ENCODE measurements around the gene ZNF391.
"Not testable (repeated sequence)": the region's sequence is repeated elsewhere in the genome, so short reads cannot be mapped to it uniquely, and the experiment has no call there.

The ZNF391 gene

DNA sequence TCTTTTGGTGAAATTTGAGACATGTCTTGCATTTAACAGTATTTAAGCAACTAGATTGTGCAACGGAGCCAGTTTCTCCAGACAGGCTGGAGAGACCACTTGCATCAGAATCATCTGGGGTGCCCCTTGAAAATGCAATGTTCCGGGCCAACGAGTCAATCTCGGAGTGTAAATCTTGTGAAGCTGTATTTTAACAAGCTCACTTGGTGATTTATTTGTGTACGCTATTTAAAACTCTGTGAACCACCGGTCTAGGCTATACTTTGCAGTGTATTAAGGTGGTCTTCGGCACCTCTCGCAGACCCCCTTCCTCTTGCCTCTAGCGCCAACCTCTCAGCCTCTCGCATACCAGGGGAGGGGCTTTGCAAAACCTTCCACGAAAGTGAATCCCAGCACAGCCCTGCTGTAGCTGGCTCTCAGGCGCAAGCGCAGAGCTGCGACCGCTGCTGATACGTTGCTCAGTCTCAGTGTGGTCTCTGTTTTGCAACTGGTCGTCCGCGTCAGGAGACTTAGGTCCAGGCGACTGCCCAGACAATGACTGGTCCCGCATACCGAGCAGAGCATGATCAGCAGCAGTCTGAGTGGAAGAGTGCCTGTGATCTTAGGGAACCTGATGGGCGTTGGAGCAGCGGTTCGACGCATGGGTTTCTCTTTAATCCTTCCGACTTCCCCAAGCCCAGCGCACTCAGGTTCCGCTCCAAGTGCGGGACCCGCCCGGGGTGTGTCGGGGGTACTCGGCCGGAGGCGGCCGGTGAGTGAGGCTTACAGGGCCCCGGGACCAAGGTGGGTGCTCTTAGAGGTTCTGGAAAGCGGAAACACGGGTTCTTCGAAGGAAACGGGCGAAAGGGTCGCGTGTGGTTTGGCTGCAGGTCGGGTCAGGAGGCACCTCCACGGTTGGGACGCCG lies at the start of gene ZNF391:
TSS of gene ZNF391 (plus strand) at position 467 of the 905 bp plus-strand sequence. CDS start 11,612 bp downstream, outside the sequence.
- peak; percentile 57 for DNase-seq

DNA sequence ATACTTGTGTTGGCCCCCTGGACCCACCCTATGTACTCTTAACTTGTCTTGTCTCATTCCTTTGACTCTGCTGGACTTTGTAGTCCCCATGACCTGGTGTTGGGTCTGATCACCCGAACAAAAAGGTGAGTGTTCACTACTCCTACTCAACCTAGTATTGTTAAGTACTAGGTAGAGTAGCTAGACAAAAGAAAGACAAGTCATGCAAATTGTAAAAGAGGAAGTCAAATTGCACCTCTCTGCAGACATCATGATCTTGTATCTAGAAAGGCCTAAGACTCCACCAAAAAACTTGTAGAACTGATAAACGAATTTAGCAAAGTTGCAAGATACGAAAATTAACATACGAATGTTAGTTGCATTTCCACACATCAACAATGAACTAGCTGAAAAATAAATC lies 35.7 kb upstream of the ZNF391 start:
- DNase-seq: no peak

DNA sequence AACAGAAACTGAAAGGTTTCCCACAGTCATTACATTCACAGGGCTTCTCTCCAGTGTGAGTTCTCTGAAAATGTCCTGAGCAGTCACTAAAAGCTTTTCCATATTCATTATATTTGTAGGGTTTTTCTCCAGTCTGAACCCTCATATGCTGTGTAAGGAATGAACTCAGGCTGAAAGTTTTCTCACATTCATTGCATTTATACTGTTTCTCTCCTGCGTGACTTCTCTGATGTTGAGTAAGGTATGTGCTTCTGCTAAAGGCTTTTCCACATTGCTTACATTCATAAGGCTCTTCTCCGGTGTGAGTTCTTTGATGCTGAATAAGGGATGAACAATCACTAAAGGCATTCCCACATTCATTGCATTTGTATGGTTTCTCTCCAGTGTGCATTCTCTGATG lies 29.8 kb upstream of the ZNF391 start:
- DNase-seq: no peak

DNA sequence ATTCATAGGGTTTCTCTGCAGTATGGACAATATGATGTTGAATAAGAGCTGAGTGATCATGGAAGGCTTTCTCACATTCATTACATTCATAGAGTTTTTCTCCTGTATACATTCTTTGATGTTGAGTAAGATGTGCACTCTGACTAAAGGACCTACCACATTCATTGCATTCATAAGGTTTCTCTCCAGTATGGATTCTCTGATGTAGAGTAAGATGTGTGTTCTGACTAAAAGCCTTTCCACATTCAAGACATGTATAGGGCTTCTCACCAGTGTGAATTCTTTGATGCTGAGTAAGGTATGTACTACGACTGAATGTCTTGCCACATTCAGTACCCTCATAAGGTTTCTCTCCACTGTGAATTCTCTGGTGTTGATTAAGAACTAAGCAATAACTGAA lies 29.3 kb upstream of the ZNF391 start:
- no peak for DNase-seq

DNA sequence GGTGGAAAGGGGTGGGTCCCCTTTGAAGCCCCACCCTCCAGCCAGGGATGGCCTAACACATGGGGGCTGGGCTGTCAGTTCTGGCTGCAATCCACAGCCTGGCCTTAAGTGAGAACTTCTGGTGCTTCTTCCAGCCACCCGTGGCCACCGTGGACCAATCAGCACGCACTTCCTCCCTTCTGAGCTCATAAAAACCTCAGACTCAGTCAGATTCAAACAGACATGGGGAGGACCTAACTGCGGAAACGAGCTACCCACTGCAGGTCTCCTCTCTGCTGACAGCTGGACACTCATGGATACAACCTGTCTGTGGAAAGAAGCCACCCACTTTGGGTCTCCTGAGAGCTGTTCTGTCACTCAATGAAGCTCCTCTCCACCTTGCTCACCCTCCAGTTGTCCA lies 20.4 kb upstream of the ZNF391 start:
- DNase-seq: no peak

DNA sequence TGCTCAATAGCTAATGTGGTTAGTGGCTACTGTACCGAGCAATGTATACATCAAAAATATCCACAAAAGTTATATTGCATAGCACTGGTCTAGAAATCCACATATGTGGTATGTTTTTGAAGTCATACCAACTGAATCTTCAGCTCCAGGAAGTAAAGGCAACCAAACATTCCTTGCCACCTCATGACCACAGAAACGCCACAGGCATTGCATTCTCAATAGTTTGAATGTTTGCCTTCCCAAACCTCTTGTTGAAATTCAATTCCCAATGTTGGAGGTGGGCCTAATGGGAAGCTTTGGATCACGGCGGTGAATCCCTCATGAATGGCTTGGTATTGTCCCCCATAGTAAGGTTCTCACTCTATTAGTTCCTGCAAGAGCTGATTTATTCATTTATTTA lies 18.2 kb upstream of the ZNF391 start:
- no peak for DNase-seq

DNA sequence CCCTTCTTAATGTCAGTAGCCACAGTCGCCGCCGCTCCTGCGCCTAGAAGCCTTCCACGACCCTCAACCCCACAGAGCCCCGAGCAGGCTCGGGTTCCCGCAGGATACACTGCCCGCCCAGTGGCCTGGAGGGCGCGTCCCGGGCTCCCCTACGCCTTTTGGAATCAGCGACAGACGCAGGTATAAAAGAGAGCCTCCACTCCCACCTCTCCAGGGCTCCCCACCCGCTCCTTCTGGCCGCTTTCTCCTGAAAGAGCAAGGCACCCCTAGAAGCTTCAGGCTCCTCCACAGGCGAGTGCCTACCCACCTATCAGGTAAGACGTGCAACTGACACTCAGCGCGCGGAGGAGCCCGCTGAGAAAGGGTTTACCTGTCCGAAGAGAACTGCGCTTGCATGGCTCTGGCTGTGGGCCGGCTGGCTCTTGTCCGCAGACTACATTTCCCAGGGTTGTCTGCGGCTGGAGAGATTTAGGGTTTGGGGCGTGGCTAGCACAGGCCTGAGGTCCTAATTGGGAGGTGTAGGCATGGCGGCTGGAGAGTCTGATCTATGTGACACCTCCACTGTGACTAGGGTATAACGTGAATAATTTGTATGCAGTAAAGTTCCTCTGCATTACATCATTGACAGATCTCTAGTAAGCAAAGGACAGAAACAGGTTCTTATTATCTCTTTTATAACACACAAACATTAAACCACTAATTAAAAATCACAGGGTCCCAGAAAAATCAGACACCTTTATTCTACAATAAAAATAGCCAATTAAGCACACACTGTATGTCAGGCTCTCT lies 13.5 kb upstream of the ZNF391 start:
- DNase-seq: peak; percentile 57

DNA sequence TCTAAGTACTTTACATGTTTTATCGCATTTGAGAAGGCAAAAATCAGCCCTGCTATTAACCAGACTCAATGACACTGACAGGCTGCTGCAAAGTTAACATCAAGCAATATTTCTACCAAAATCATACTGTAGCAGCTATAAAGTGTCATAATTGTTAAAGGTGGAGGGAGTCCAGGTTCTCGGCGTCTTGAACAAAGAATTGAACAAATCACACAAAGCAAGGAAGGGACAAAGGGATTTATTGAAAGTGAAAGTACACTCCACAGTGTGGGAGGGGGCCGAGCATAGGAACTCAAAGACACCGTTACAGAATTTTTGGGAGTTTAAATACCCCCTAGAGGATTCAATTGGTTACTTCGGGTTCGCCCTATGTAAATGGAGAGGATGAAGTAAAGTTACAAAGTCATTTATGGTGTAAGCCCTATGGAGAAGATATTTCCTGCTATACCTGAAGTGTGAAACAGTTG lies 12.9 kb upstream of the ZNF391 start:
- DNase-seq: no peak

DNA sequence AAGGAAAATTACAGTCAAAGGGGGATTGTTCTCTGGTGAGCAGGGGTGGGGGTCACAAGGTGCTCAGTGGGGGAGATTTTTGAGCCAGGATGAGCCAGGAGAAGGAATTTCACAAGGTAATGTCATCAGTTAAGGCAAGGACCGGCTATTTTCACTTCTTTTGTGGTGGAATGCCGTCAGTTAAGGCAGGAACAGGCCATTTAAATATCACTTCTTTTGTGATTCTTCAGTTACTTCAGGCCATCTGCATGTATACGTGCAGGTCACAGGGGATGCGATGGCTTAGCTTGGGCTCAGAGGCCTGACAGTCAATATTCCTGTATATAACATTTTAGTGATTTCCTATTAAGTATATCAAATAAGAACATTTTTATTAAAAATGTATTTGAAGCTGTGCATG lies 10.2 kb upstream of the ZNF391 start:
- DNase-seq: not testable (repeated sequence)

DNA sequence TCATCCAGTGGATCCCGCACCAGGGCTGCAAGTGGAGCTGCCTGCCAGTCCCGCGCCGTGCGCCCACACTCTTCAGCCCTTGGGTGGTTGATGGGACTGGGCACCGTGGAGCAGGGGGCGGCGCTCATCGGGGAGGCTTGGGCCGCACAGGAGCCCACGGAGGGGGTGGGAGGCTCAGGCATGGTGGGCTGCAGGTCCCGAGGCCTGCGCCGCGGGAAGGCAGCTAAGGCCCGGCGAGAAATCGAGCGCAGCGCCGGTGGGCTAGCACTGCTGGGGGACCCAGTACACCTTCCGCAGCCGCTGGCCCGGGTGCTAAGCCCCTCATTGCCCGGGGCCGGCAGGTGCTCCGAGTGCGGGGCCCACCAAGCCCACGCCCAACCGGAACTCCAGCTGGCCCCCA lies 7.6 kb upstream of the ZNF391 start:
- not testable (repeated sequence) for DNase-seq

DNA sequence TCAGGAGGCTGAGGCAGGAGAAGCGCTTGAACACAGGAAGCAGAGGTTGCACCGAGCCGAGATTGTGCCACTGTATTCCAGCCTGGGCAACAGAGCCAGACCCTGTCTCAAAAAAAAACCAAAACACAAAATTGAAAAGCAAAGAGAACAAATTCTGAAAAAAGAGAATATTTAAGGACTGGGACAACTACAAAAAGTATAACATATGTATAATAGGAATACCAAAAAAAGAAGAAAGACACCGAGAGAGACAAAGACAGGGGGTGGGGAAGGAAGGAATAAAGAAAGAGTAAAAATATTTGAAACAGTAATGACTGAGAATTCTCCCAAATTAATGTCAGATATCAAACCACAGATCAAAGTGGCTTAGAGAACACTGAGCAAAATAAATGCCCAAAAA lies 5.5 kb upstream of the ZNF391 start:
- DNase-seq: no peak

DNA sequence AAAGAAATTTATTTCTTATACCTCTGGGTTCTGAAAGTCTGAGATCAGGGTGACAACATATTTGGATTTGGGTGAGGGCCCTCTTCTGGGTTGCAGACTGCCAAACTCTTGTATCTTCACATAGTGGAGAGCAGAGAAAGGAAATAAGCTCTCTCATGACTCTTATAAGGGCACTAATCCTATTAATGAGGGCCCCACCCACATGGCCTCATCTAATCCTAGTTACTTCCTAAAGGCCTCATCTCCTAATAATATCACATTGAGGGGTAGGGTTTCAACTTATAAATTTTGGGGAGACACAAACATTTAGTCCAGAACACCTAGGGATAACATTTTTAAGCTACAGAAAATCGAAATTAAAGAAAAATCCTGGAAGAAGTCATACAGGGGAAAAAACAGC lies 5.1 kb upstream of the ZNF391 start:
- DNase-seq: no peak

DNA sequence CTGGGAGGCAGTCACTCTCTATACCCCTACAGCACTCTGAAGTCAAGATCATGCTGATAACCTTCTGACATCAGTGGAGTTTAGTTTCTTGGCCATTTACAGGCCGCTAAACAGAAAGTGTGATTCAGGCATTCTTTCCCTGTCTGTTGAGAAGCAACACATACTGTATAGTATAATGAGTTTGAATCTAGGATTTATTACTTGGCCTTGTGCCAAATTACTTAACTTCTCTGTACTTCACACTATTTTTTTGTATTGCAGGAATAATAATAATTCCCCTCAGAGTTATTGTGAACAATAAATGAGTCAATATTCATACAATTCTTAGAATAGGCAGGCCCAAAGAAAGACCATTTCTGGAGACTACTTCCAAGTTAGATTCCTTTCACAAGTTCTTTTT lies 4.1 kb downstream of the ZNF391 start:
- DNase-seq: no peak

DNA sequence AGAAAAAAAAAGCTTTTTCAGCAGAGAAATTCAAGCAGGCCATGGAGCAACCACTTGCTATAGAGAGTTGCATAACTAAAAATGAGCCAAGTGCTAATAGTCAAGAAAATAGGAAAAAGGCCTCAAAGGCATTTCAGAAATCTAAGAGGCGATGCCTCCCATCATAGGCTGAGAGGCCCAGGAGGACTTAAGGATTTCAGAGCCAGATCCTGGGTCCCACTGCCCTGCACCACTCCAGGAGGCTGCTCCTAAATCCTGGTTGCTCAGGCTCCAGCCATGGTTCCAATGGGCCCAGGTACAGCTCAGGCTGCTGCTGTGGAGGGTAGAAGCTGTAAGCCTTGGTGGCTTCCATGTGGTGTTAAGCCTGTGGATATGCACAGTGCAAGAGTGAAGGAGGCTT lies 5.5 kb downstream of the ZNF391 start:
- DNase-seq: no peak

DNA sequence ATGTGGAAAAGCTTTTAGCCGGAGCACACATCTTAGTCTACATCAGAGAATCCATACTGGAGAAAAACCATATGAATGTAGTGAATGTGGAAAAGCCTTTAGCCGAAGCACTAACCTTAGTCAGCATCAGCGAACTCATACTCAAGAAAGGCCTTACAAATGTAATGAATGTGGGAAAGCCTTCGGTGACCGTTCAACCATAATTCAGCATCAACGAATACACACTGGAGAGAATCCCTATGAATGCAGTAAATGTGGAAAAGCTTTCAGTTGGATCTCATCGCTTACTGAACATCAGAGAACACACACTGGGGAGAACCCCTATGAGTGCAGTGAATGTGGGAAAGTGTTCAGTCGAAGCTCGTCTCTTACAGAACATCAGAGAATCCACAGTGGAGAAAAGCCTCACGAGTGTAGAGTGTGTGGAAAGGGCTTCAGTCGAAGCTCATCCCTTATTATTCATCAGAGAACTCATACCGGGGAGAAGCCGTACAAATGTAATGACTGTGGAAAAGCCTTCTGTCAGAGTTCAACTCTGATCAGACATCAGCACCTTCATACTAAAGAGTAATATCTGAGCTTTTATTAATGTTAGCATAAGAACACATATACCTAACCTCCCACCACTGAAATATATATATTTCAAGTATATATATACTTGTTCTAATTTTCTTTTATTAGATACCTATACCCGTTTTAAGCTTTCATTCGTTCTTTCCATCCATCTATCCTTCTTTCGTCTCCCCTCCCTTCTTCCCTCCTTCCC lies 12.5 kb downstream of the ZNF391 start:
- DNase-seq: no peak

DNA sequence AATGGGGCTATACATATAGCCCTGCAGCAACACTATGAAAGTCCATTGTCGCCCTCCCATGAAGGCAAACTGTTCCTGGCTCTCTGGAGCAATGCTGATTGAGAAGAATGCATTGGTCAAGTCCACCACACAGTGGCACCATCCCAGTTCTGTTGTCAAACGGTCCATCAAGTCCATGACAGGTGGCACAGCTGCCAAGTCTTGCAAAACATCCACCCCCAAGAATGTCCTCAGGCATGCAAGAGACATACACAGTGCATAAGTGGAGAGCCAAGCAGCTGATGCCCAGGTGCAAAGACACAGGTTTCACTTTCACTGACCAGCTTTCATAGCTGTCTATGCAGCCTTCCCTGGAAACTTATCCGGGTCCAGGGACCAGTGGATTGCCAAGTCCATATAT lies 17.5 kb downstream of the ZNF391 start:
- DNase-seq: no peak

DNA sequence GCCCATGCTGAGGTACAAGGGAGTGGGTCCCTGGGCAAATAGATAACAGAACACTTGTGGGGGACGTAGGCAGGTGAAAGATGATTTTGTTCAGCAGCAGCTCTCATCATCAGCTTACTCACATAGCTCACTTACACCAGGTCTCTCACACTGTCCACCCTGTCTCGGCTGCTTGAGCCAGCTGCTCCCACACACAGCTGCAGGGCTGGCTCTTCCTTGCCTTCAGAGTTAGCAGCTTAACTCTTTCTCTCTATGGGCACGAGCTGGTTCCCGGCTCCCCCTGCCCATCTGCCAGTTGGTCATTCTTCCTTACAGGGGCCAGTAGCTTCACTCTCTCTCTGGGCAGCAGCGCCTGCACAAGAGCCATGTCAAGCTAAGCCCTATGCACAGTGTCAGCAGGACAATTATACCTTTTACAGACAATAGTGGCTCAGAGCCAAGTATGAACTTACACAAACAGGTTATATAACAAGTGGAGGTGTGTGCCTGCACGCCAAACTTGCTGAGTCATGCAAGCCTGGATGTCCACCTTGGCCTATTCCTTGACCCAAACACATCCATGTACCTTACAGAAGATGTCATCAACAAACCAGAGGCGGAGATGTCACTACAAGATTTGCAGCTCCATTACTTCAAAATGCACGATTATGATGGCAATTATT lies 18.7 kb downstream of the ZNF391 start:
- DNase-seq: no peak

DNA sequence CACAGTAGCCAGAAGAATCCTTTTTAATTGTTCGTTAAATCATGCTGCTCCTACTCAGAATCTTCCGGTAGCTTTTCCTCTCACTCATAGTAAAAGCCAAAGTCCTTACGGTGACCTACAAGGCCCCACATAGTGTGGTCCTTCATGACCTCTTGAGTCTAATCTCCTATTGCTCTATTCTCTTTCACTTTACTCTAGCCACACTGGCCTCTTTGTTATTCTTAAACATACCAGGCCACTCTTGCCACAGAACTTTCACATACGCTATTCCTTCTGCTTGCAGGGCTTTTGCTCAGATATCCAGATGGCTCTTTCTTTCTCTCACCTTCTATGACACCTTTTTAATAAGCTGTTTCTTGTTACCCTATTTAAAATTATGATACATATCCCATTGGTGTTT lies 25.7 kb downstream of the ZNF391 start:
- no peak for DNase-seq

DNA sequence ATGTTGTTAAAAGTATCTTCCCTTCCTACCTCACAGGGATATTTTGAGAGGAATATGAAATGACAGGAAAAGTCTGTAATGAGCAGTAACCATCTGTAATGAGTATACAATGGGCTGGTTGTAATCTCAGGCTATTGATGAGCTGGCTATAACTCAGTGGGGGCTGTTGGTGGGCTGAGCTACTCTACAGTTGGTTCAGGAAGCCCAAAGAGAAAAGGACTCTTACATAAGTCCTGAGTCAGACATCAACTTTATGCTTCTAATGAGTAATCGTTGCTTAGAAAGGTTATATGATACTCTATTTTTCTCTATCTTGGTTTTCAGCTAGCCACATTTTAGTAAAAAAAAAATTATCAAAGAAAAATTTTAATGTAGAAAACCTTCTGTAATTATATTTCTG lies 26.4 kb downstream of the ZNF391 start:
- no peak for DNase-seq

DNA sequence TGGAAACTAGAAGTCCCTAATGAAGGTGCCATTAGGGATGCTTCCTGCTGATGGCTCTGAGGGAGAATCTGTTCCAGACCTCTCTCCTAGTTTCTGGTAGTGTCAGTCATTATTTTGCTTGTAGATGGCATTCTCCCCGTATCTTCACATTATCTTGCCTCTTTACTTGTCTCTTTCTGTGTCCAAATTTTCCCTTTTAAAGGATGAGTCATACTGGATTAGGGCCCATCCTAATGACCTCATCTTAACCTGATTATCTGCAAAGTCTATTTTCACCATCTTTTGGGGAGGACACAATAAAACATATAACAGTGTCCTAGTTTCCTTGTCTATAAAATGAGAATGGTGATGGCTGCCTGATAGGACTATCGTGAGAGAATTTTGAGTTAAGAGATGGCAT lies 27.3 kb downstream of the ZNF391 start:
- no peak for DNase-seq

DNA sequence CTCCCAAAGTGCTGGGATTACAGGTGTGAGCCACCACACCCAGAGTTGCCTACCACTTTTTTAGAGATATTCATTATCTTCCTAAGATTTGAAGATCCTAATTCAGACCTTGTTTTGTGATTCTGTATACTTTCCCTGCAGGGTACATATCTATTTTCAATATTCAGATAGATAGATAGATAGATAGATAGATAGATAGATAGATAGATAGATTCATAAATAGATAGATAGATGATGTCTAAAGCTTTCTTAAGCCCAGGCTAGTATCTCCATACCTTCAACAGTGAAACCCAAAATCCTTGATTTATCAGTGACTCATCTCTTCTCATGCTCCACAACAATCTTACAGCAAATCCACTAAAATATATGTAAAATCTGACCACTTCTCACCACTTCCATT lies 30.8 kb downstream of the ZNF391 start:
- DNase-seq: no peak

DNA sequence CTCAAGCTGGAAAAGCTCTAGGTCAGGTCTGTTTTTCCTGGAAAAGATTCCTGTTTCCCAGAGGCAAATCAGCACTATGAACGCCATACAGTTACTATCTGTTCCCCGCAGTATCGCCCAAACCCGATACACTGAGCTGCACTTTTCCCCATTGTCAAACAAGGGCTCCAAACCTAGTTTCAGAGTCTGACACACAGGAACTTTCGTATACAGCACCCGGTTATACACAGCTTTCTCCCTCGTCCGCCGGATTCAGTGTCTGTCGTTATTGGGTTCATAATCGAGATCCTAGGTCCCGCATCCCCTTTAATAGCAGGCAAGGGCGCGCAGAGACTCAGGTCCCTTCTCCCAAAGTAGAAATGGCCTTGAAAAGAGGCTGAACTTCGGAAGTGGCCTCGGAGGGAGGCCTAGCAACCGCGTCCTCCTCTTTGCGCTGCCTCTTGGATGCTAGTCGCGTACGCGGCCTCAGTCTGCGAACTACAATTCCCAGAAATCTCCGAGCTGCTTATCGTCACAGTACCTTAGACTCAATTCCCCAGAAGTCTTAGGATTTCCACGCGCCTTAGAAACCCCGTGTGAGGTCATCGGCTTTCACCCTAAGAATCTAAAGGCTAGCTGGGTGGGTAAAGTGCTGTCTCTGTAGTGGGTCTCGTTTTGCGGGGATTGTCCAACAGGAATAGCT lies 34.2 kb downstream of the ZNF391 start:
- no peak for DNase-seq
